ENCODE measurements around the gene FAM174B.

DNA sequence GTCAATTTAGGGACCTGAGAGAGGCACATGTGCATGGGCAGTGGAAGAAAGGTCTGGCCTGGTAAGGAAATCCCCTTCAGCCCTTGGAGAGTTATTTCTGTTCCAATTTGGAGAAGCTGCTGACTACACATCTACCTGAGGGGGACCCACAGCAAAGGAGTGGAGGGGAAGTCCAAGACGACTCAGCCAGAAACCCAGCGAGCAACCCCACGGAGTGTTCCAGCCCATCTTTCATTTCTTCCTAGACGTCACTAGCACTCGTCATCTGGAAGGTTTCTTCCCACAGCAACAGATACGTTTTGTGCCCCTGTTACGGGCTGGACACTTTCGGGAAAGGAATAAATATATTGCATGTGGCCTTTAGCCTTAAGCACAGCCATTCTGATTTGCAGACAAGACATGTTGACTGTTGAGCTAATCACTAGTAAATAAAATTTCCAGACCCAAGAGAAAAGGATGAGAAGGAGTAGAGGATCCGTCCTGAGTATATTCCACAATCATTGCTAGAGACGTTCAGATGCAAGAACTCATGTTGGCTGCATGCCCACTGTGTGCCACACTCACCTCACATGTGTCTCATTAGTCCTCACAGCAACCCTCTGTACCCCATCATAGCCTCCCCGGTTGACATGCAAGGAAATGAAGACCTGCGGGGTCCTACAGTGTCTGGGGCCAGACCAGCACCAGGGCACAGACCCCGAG is 7.8 kb upstream of the FAM174B start:
- TF ChIP-seq POLR2AphosphoS5 (IDR thresholded peaks at IDR 0.05; ENCODE audit: low read depth) (no peak), REST (IDR thresholded peaks at IDR 0.05; ENCODE audit: insufficient replicate concordance, low read depth) (no peak)
- TF ChIP-seq, protein P1, sequence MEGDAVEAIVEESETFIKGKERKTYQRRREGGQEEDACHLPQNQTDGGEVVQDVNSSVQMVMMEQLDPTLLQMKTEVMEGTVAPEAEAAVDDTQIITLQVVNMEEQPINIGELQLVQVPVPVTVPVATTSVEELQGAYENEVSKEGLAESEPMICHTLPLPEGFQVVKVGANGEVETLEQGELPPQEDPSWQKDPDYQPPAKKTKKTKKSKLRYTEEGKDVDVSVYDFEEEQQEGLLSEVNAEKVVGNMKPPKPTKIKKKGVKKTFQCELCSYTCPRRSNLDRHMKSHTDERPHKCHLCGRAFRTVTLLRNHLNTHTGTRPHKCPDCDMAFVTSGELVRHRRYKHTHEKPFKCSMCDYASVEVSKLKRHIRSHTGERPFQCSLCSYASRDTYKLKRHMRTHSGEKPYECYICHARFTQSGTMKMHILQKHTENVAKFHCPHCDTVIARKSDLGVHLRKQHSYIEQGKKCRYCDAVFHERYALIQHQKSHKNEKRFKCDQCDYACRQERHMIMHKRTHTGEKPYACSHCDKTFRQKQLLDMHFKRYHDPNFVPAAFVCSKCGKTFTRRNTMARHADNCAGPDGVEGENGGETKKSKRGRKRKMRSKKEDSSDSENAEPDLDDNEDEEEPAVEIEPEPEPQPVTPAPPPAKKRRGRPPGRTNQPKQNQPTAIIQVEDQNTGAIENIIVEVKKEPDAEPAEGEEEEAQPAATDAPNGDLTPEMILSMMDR (IDR thresholded peaks at IDR 0.05; ENCODE audit: insufficient read depth, low read length) = no peak

Data from HL-60 (cell line).